ENCODE data around the gene PFKFB4. TPM values are rescaled to one million over a fixed set of nuclear protein-coding genes. Genes with fewer than 3 reads are reported as not detected.
A peak's percentile ranks its signal among the peaks of the same experiment; 100 is the strongest.

The PFKFB4 gene
- total RNA-seq, 3 donors from 2014 or later (not counting 1 experiment from before 2014, with no cell fraction given) = 2.4 to 4.3 (median 3.6) TPM

GRCh38 chr3:48505968-48506504, 50.6 kb downstream of the PFKFB4 start:
- no peak overlapping the region for H3K4me3 ChIP-seq (ENCODE audit: low read length)
- no peaks in the 10 kb centered on the region for H3K9me3 ChIP-seq (ENCODE audit: control insufficient read depth, insufficient read depth, low read length)
- 94% methylated on average over 5 of the region's 6 CpGs for WGBS (ENCODE audit: insufficient coverage)
- TF ChIP-seq CTCF (IDR thresholded peaks at IDR 0.05) = no peak
- H3K4me1 ChIP-seq (ENCODE audit: control insufficient read depth, insufficient read depth, low read length) = peaks cover 31% of the 10 kb centered on the region
- ATAC-seq (no peak), DNase-seq (no peak)
- no peaks in the 10 kb centered on the region for H3K27me3 ChIP-seq (ENCODE audit: control insufficient read depth, insufficient read depth, low read length)
- Mint-ChIP-seq H3K36me3 (no peaks in the 10 kb centered on the region), H3K27ac (no peak overlapping the region), H3K4me1 (peaks cover 11 to 38% of the 10 kb centered on the region in 2 donors), H3K9me3 (no peaks in the 10 kb centered on the region), H3K4me3 (no peak overlapping the region), H3K27me3 (ENCODE audit: low read depth in 2 of 2) (no peaks in the 10 kb centered on the region)
- intact Hi-C loops (cut with micrococcal nuclease) = loop anchor here (5.0 kb wide), 1 partner anchor 39 kb away; a partner anchor contains a TSS
- no peaks in the 10 kb centered on the region for H3K36me3 ChIP-seq (ENCODE audit: control insufficient read depth, insufficient read depth, low read length)
- no peak overlapping the region for H3K27ac ChIP-seq (ENCODE audit: low read length)

- WGBS (ENCODE audit: insufficient coverage) = 98% methylated on average over 2 of the region's 2 CpGs
- Histone ChIP-seq H3K27me3 (ENCODE audit: control insufficient read depth, insufficient read depth, low read length) (no peaks in the 10 kb centered on the region), H3K27ac (ENCODE audit: low read length) (no peak overlapping the region), H3K36me3 (ENCODE audit: control insufficient read depth, insufficient read depth, low read length) (no peaks in the 10 kb centered on the region), H3K4me1 (ENCODE audit: control insufficient read depth, insufficient read depth, low read length) (peaks cover 31% of the 10 kb centered on the region), H3K4me3 (ENCODE audit: low read length) (no peak overlapping the region), H3K9me3 (ENCODE audit: control insufficient read depth, insufficient read depth, low read length) (no peaks in the 10 kb centered on the region)
- Mint-ChIP-seq H3K4me3 (peak overlapping the region; percentile 84), H3K27me3 (ENCODE audit: low read depth in 2 of 2) (no peaks in the 10 kb centered on the region), H3K4me1 (peaks cover 14 to 47% of the 10 kb centered on the region in 2 donors), H3K27ac (peak overlapping the region in 1 of 2 donors; percentile 88), H3K36me3 (no peaks in the 10 kb centered on the region), H3K9me3 (no peaks in the 10 kb centered on the region)
- no peak for DNase-seq
- ATAC-seq = no peak
- intact Hi-C loops (cut with micrococcal nuclease) = loop anchor here (5.0 kb wide), 1 partner anchor 38 kb away; a partner anchor contains a TSS
- TF ChIP-seq CTCF (IDR thresholded peaks at IDR 0.05) = no peak
These were observed 51.5 kb downstream of the PFKFB4 start for GRCh38 chr3:48505146-48505545.

GRCh38 chr3:48504051-48504946, 52.3 kb downstream of the PFKFB4 start, which contains the start of gene SHISA5:
Gene SHISA5 (minus strand): TSS chr3:48504174. CDS start chr3:48504094, 80 bp downstream.
- no peaks in the 10 kb centered on the region for H3K9me3 ChIP-seq (ENCODE audit: control insufficient read depth, insufficient read depth, low read length)
- no peaks in the 10 kb centered on the region for H3K36me3 ChIP-seq (ENCODE audit: control insufficient read depth, insufficient read depth, low read length)
- TF ChIP-seq CTCF (IDR thresholded peaks at IDR 0.05) = no peak
- Mint-ChIP-seq H3K4me3 (peak within 1 kb of the TSS; percentile 84), H3K27me3 (ENCODE audit: low read depth in 2 of 2) (no peaks in the 10 kb centered on the region), H3K4me1 (peaks cover 14 to 49% of the 10 kb centered on the region in 2 donors), H3K9me3 (no peaks in the 10 kb centered on the region), H3K36me3 (no peaks in the 10 kb centered on the region), H3K27ac (peak within 1 kb of the TSS; percentile 78 to 88)
- DNase-seq = peak; percentile 45 to 68
- no peaks in the 10 kb centered on the region for H3K27me3 ChIP-seq (ENCODE audit: control insufficient read depth, insufficient read depth, low read length)
- peaks cover 31% of the 10 kb centered on the region for H3K4me1 ChIP-seq (ENCODE audit: control insufficient read depth, insufficient read depth, low read length)
- WGBS (ENCODE audit: insufficient coverage) = 5% methylated on average over 66 of the region's 66 CpGs
- intact Hi-C loops (cut with micrococcal nuclease) = no loop called here
- peak within 1 kb of the TSS; percentile 53 for H3K4me3 ChIP-seq (ENCODE audit: low read length)
- H3K27ac ChIP-seq (ENCODE audit: low read length) = peak within 1 kb of the TSS; percentile 64
- ATAC-seq = peak; percentile 70 to 74 (median 70)
